Right lobe of liver (tissue), 4 donors: ENCODE results near the gene MIDN.

Source experiments
- CTCF ChIP-seq, 4 donors: fragments of 200-600 bp in 3 of 4; fragments of 450-650 bp in 1 of 4; IDR thresholded peaks; one replicate each; pipeline versions ENCODE4 v1.5.1 to v1.8.0; 2016 to 2022; ENCODE audit warnings: antibody characterized with exemption in 4 of 4, mild to moderate bottlenecking in 2 of 4
- POLR2A ChIP-seq: fragments of 450-650 bp; IDR thresholded peaks from one replicate; pipeline ENCODE4 v1.6.1; 2017; ENCODE audit warnings: antibody characterized with exemption, mild to moderate bottlenecking
- donor health status: DM: no; HTN: no; CAD: no.
- donor health status: DM: no; HTN: no; CAD: no.
- donor health status: DM: no; HTN: yes; CAD: no.

- no peak for TF ChIP-seq CTCF (IDR thresholded peaks at IDR 0.05)
- peak; percentile 5 for TF ChIP-seq POLR2A
These were observed 9.2 kb downstream of the MIDN start for GRCh38 chr19:1257475-1258162.
